Ishikawa (cell line): ENCODE measurements around the gene CHD9.

Source experiments
- CREB1 ChIP-seq: IDR thresholded peaks from 2 replicates; pipeline ENCODE4 v1.6.1; 2012; ENCODE audit warnings: low read depth
- EGR1 ChIP-seq: IDR thresholded peaks from 2 replicates; pipeline ENCODE4 v1.6.1; 2012
- EP300 ChIP-seq: IDR thresholded peaks from 2 replicates; pipeline ENCODE4 v1.6.1; 2012; ENCODE audit warnings: borderline replicate concordance
- FOXM1 ChIP-seq: IDR thresholded peaks from 2 replicates; pipeline ENCODE4 v1.6.1; 2012; ENCODE audit warnings: low read depth, borderline replicate concordance
- NFIC ChIP-seq: IDR thresholded peaks from 2 replicates; pipeline ENCODE4 v1.6.1; 2012
- RAD21 ChIP-seq: IDR thresholded peaks from 2 replicates; pipeline ENCODE4 v1.6.1; 2012; ENCODE audit warnings: low read depth
- TAF1 ChIP-seq: IDR thresholded peaks from 2 replicates; pipeline ENCODE4 v1.6.1; 2012; ENCODE audit warnings: low read depth, mild to moderate bottlenecking
- TCF12 ChIP-seq: IDR thresholded peaks from 2 replicates; pipeline ENCODE4 v1.6.1; 2012; ENCODE audit warnings: low read depth
- TEAD4 ChIP-seq: IDR thresholded peaks from 2 replicates; pipeline ENCODE4 v1.6.1; 2012
- YY1 ChIP-seq: IDR thresholded peaks from 2 replicates; pipeline ENCODE4 v1.6.1; 2012; ENCODE audit warnings: low read depth
- TF ChIP-seq, protein P1 (sequence below): IDR thresholded peaks from 2 replicates; pipeline ENCODE4 v1.6.1; 2012
- TF ChIP-seq, protein P2 (sequence below): IDR thresholded peaks from 2 replicates; pipeline ENCODE4 v1.6.1; 2012; ENCODE audit warnings: low read depth, mild to moderate bottlenecking
- TF ChIP-seq, protein P3 (sequence below): IDR thresholded peaks from 2 replicates; pipeline ENCODE4 v1.6.1; 2012

DNA sequence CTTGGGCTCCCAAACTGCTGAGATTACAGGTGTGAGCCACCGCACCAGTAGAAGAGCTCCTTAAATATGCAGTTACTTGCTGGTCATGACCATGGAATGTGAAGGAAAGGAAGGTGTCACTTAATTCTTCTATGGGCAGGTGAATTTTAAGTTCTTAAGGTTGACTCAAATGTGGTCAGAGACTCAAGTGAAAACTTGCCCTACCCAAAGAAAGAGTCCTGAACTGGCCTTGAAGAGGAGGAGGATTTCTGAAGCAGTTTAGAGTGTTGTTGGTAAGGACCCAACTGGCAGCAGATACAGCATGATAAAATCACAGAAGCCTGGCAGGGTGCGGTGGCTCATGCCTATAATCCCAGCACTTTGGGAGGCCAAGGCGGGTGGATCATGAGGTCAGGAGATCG, 29.4 kb downstream of the CHD9 start:
- TF ChIP-seq, protein P1, sequence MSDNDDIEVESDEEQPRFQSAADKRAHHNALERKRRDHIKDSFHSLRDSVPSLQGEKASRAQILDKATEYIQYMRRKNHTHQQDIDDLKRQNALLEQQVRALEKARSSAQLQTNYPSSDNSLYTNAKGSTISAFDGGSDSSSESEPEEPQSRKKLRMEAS: no peak
- no peak for TF ChIP-seq RAD21
- TF ChIP-seq EP300: no peak
- TF ChIP-seq FOXM1: no peak
- TF ChIP-seq, protein P2, sequence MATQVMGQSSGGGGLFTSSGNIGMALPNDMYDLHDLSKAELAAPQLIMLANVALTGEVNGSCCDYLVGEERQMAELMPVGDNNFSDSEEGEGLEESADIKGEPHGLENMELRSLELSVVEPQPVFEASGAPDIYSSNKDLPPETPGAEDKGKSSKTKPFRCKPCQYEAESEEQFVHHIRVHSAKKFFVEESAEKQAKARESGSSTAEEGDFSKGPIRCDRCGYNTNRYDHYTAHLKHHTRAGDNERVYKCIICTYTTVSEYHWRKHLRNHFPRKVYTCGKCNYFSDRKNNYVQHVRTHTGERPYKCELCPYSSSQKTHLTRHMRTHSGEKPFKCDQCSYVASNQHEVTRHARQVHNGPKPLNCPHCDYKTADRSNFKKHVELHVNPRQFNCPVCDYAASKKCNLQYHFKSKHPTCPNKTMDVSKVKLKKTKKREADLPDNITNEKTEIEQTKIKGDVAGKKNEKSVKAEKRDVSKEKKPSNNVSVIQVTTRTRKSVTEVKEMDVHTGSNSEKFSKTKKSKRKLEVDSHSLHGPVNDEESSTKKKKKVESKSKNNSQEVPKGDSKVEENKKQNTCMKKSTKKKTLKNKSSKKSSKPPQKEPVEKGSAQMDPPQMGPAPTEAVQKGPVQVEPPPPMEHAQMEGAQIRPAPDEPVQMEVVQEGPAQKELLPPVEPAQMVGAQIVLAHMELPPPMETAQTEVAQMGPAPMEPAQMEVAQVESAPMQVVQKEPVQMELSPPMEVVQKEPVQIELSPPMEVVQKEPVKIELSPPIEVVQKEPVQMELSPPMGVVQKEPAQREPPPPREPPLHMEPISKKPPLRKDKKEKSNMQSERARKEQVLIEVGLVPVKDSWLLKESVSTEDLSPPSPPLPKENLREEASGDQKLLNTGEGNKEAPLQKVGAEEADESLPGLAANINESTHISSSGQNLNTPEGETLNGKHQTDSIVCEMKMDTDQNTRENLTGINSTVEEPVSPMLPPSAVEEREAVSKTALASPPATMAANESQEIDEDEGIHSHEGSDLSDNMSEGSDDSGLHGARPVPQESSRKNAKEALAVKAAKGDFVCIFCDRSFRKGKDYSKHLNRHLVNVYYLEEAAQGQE: no peak
- TF ChIP-seq EGR1: no peak
- no peak for TF ChIP-seq TAF1
- no peak for TF ChIP-seq CREB1
- TF ChIP-seq TCF12: no peak
- no peak for TF ChIP-seq TEAD4
- TF ChIP-seq YY1: no peak
- TF ChIP-seq, protein P3, sequence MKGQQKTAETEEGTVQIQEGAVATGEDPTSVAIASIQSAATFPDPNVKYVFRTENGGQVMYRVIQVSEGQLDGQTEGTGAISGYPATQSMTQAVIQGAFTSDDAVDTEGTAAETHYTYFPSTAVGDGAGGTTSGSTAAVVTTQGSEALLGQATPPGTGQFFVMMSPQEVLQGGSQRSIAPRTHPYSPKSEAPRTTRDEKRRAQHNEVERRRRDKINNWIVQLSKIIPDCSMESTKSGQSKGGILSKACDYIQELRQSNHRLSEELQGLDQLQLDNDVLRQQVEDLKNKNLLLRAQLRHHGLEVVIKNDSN: no peak
- no peak for TF ChIP-seq NFIC
